ENCODE results near the gene TMEM163. TPM values are rescaled to one million over a fixed set of nuclear protein-coding genes. Genes with fewer than 3 reads are reported as not detected.

TMEM163 gene
- total RNA-seq, 4 donors from 2014 or later = 0.42 to 1.3 (median 1.1) TPM

GRCh38 chr2:134458473-134458853 is 260.3 kb downstream of the TMEM163 start:
- intact Hi-C loops (cut with DNase I) = no loop called here
- no peaks in the 10 kb centered on the region for H3K27me3 ChIP-seq
- WGBS = 89% methylated on average over 6 of the region's 6 CpGs
- no peak for DNase-seq (ENCODE audit: extremely low spot score)
- H3K36me3 ChIP-seq = peaks cover 0 to 4% (median 2%) of the 10 kb centered on the region in 4 donors
- TF ChIP-seq POLR2AphosphoS5 (IDR thresholded peaks at IDR 0.05) = no peak
- TF ChIP-seq, protein P1, sequence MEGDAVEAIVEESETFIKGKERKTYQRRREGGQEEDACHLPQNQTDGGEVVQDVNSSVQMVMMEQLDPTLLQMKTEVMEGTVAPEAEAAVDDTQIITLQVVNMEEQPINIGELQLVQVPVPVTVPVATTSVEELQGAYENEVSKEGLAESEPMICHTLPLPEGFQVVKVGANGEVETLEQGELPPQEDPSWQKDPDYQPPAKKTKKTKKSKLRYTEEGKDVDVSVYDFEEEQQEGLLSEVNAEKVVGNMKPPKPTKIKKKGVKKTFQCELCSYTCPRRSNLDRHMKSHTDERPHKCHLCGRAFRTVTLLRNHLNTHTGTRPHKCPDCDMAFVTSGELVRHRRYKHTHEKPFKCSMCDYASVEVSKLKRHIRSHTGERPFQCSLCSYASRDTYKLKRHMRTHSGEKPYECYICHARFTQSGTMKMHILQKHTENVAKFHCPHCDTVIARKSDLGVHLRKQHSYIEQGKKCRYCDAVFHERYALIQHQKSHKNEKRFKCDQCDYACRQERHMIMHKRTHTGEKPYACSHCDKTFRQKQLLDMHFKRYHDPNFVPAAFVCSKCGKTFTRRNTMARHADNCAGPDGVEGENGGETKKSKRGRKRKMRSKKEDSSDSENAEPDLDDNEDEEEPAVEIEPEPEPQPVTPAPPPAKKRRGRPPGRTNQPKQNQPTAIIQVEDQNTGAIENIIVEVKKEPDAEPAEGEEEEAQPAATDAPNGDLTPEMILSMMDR (IDR thresholded peaks at IDR 0.05) = no peak
- TF ChIP-seq EP300 (IDR thresholded peaks at IDR 0.05) = no peak
- no peak for TF ChIP-seq POLR2A (IDR thresholded peaks at IDR 0.05; ENCODE audit: low read depth)
- no peaks in the 10 kb centered on the region for H3K4me1 ChIP-seq
- H3K9me3 ChIP-seq = no peaks in the 10 kb centered on the region
- H3K4me3 ChIP-seq = no peak overlapping the region
- H3K27ac ChIP-seq (replicated peaks in 1 of 4) = no peak overlapping the region

- WGBS = 88% methylated on average over 18 of the region's 18 CpGs
- no peak for DNase-seq (ENCODE audit: extremely low spot score)
- TF ChIP-seq, protein P1 (IDR thresholded peaks at IDR 0.05) = no peak
- TF ChIP-seq EP300 (IDR thresholded peaks at IDR 0.05) = no peak
- no peak for TF ChIP-seq POLR2A (IDR thresholded peaks at IDR 0.05; ENCODE audit: low read depth)
- TF ChIP-seq POLR2AphosphoS5 (IDR thresholded peaks at IDR 0.05) = no peak
- intact Hi-C loops (cut with DNase I) = no loop called here
- no peaks in the 10 kb centered on the region for H3K27me3 ChIP-seq
- H3K27ac ChIP-seq (replicated peaks in 1 of 4) = no peak overlapping the region
- no peak overlapping the region for H3K4me3 ChIP-seq
- H3K4me1 ChIP-seq = no peaks in the 10 kb centered on the region
- H3K36me3 ChIP-seq = peaks cover 0 to 4% (median 2%) of the 10 kb centered on the region in 4 donors
- no peaks in the 10 kb centered on the region for H3K9me3 ChIP-seq
These were observed 260.9 kb downstream of the TMEM163 start for GRCh38 chr2:134457765-134458472.

GRCh38 chr2:134457353-134457752 is 261.4 kb downstream of the TMEM163 start:
- intact Hi-C loops (cut with DNase I) = no loop called here
- 97% methylated on average over 7 of the region's 7 CpGs for WGBS
- DNase-seq (ENCODE audit: extremely low spot score) = no peak

GRCh38 chr2:134455426-134455825 is 263.4 kb downstream of the TMEM163 start:
- Histone ChIP-seq H3K4me3 (no peak overlapping the region), H3K27me3 (no peaks in the 10 kb centered on the region), H3K27ac (replicated peaks in 1 of 4) (no peak overlapping the region), H3K9me3 (no peaks in the 10 kb centered on the region), H3K36me3 (peaks cover 0 to 4% (median 2%) of the 10 kb centered on the region in 4 donors), H3K4me1 (no peaks in the 10 kb centered on the region)
- no peak for DNase-seq (ENCODE audit: extremely low spot score)
- intact Hi-C loops (cut with DNase I) = no loop called here
- WGBS = 95% methylated on average over 7 of the region's 10 CpGs
- TF ChIP-seq EP300 (IDR thresholded peaks at IDR 0.05) (no peak), POLR2A (IDR thresholded peaks at IDR 0.05; ENCODE audit: low read depth) (no peak), POLR2AphosphoS5 (IDR thresholded peaks at IDR 0.05) (no peak)

More at GRCh38 chr2:134457353-134457752, 261.4 kb downstream of the TMEM163 start:
- Histone ChIP-seq H3K4me3 (no peak overlapping the region), H3K27ac (replicated peaks in 1 of 4) (no peak overlapping the region), H3K4me1 (no peaks in the 10 kb centered on the region), H3K9me3 (no peaks in the 10 kb centered on the region), H3K36me3 (peaks cover 0 to 4% (median 2%) of the 10 kb centered on the region in 4 donors), H3K27me3 (no peaks in the 10 kb centered on the region)
- TF ChIP-seq EP300 (IDR thresholded peaks at IDR 0.05) = no peak
- TF ChIP-seq, protein P1 (IDR thresholded peaks at IDR 0.05) = no peak
- TF ChIP-seq POLR2AphosphoS5 (IDR thresholded peaks at IDR 0.05) = no peak
- TF ChIP-seq POLR2A (IDR thresholded peaks at IDR 0.05; ENCODE audit: low read depth) = no peak

- Histone ChIP-seq H3K27ac (replicated peaks in 1 of 4) (no peak overlapping the region), H3K36me3 (peaks cover 0 to 7% (median 3%) of the 10 kb centered on the region in 4 donors), H3K4me1 (no peaks in the 10 kb centered on the region), H3K9me3 (no peaks in the 10 kb centered on the region), H3K4me3 (no peak overlapping the region), H3K27me3 (no peaks in the 10 kb centered on the region)
- DNase-seq (ENCODE audit: extremely low spot score) = no peak
- intact Hi-C loops (cut with DNase I) = no loop called here
- TF ChIP-seq, protein P1 (IDR thresholded peaks at IDR 0.05) = no peak
- no peak for TF ChIP-seq EP300 (IDR thresholded peaks at IDR 0.05)
- TF ChIP-seq POLR2AphosphoS5 (IDR thresholded peaks at IDR 0.05) = no peak
- no peak for TF ChIP-seq POLR2A (IDR thresholded peaks at IDR 0.05; ENCODE audit: low read depth)
- WGBS = 88% methylated on average over 4 of the region's 6 CpGs
These were observed 263.9 kb downstream of the TMEM163 start for GRCh38 chr2:134454931-134455330.

Data from esophagus muscularis mucosa (tissue), 4 donors.